Spleen (tissue), 11 donors: ENCODE measurements around the gene C10orf67. TPM values are rescaled to one million over a fixed set of nuclear protein-coding genes. Genes with fewer than 3 reads are reported as not detected.

ENCODE experiments used
- DNase-seq: peaks from one replicate; pipeline ENCODE4 v3.0.0-alpha.2; 2020
- H3K27ac ChIP-seq, 8 donors: fragments of 200-600 bp; sonication (generic) in 7 of 8; 1 replicate in 4 of 8; 2 replicates in 4 of 8; pipeline versions ENCODE4 v1.5.0 to v1.8.0; 2016 to 2021; ENCODE audit warnings: inconsistent platforms in 4 of 8, mild to moderate bottlenecking in 4 of 8, moderate library complexity in 1 of 8
- H3K27me3 ChIP-seq, 7 donors: fragments of 200-600 bp; sonication (generic) in 6 of 7; replicated peaks in 1 of 7; 1 replicate in 4 of 7; 2 replicates in 3 of 7; pipeline versions ENCODE4 v1.5.0 to v1.8.0; 2016 to 2021; ENCODE audit warnings: inconsistent platforms in 3 of 7, mild to moderate bottlenecking in 1 of 7
- H3K36me3 ChIP-seq, 6 donors: fragments of 200-600 bp; sonication (generic) in 5 of 6; 1 replicate in 4 of 6; 2 replicates in 2 of 6; pipeline versions ENCODE4 v1.5.0 to v1.8.0; 2016 to 2021; ENCODE audit warnings: inconsistent platforms in 2 of 6
- H3K4me1 ChIP-seq, 6 donors: fragments of 200-600 bp; sonication (generic) in 5 of 6; 1 replicate in 3 of 6; 2 replicates in 3 of 6; pipeline versions ENCODE4 v1.5.0 to v1.8.0; 2016 to 2021; ENCODE audit warnings: inconsistent platforms in 3 of 6
- H3K4me3 ChIP-seq, 8 donors: fragments of 200-600 bp; sonication (generic) in 7 of 8; 1 replicate in 4 of 8; 2 replicates in 4 of 8; pipeline versions ENCODE4 v1.5.0 to v1.8.0; 2016 to 2021; ENCODE audit warnings: inconsistent platforms in 4 of 8, mild to moderate bottlenecking in 4 of 8, moderate library complexity in 2 of 8
- H3K9me3 ChIP-seq, 8 donors: fragments of 200-600 bp; sonication (generic) in 7 of 8; 1 replicate in 4 of 8; 2 replicates in 4 of 8; pipeline versions ENCODE4 v1.5.0 to v1.8.0; 2016 to 2021; ENCODE audit warnings: inconsistent platforms in 4 of 8
- POLR2A ChIP-seq, 3 donors: fragments of 450-650 bp; IDR thresholded peaks; one replicate each; pipeline ENCODE4 v1.5.1; 2017; ENCODE audit warnings: antibody characterized with exemption in 3 of 3, mild to moderate bottlenecking in 1 of 3
- POLR2AphosphoS5 ChIP-seq, 3 donors: sonication (generic); formaldehyde crosslinking; IDR thresholded peaks; one replicate each; pipeline ENCODE4 v1.5.1; 2017; ENCODE audit warnings: antibody characterized with exemption in 3 of 3
- WGBS, 5 donors: extraction: QIAGEN DNeasy Blood & Tissue Kit in 3 of 5; methylation state at CpG; one replicate each; pipeline versions ENCODE4 v1.1.5 to v1.1.7; 2013 to 2018; 5-methylcytosine and 5-hydroxymethylcytosine counted together
- intact Hi-C: fragments of 100-400 bp; cut with DNase I; formaldehyde crosslinking; loops from one replicate; pipeline ENCODE4 v1.15.0; 2023; ENCODE audit warnings: low total_unique reads
- polyA plus RNA-seq, 3 donors: library from polyadenylated mRNA; stranded (reverse); fragments of 200-250 nt; gene quantifications; one replicate each; pipeline ENCODE4 v1.2.1, GENCODE V29; 2013
- total RNA-seq, 7 donors: library from RNA; depleted of rRNA in 3 of 7; stranded (reverse); fragments of >200 nt in 3 of 7; fragmentation: NEBNext Ultra II Directional in 4 of 7; extraction: Animal tissue kit (Norgen Biotek cat#: 25700) in 4 of 7; gene quantifications; one replicate each; pipeline versions ENCODE4 v1.1.0 to v1.2.1, GENCODE V29; 2016 to 2021
- TF ChIP-seq, protein P1 (sequence below), 11 experiments: fragments of 200-600 bp in 7 of 11; fragments of 450-650 bp in 4 of 11; sonication (generic) in 4 of 11; IDR thresholded peaks in 8 of 11; conservative IDR thresholded peaks in 3 of 11; 1 replicate in 7 of 11; 2 replicates in 4 of 11; pipeline versions ENCODE4 v1.4.0 to v1.8.0; 2016 to 2021; ENCODE audit warnings: antibody characterized with exemption in 11 of 11, inconsistent platforms in 4 of 11, mild to moderate bottlenecking in 1 of 11
- donor health status: healthy with polysubstance abuse.
- donor health status: DM: no; HTN: no; CAD: no; lungs with moderate emphysema.
- donor health status: DM: no; HTN: no; CAD: no.
- donor health status: Bipolar disorder and iron deficiency.
- donor health status: healthy.
- donor health status: DM: no; HTN: no; CAD: no.
- donor health status: DM: yes; HTN: yes; CAD: no.

The C10orf67 gene
- total and polyA plus RNA-seq, 10 donors: 0.02 to 0.32 (median 0.21) TPM; not detected in 4

DNA sequence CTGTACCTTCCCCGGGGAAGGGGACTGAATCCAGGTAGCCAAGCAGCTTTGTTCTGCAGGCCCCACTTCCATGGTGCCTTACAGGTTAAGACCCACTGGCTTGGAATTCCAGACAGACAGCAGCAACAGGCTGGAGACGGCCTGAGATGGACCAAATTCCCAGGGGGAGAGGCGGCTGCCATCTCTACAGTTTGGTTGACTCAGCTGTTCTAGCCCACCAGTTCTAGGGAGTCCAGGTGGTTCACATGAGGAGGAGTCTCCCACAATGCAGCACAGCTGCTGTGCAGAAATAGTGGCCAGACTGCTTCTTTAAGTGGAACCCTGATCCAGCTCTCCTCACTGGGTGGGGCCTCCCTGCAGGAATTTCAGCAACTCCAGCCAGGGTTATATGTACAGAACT is 74.1 kb downstream of the C10orf67 start:
- TF ChIP-seq POLR2A (IDR thresholded peaks at IDR 0.05) (no peak), POLR2AphosphoS5 (IDR thresholded peaks at IDR 0.05) (no peak)
- TF ChIP-seq, protein P1, sequence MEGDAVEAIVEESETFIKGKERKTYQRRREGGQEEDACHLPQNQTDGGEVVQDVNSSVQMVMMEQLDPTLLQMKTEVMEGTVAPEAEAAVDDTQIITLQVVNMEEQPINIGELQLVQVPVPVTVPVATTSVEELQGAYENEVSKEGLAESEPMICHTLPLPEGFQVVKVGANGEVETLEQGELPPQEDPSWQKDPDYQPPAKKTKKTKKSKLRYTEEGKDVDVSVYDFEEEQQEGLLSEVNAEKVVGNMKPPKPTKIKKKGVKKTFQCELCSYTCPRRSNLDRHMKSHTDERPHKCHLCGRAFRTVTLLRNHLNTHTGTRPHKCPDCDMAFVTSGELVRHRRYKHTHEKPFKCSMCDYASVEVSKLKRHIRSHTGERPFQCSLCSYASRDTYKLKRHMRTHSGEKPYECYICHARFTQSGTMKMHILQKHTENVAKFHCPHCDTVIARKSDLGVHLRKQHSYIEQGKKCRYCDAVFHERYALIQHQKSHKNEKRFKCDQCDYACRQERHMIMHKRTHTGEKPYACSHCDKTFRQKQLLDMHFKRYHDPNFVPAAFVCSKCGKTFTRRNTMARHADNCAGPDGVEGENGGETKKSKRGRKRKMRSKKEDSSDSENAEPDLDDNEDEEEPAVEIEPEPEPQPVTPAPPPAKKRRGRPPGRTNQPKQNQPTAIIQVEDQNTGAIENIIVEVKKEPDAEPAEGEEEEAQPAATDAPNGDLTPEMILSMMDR (IDR thresholded peaks at IDR 0.05 in 8 of 11, conservative IDR thresholded peaks at IDR 0.05 in 3 of 11): no peak
- WGBS, 5 donors: 58 to 100% (median 77%) methylated on average over 2 to 3 of the region's 3 CpGs
- DNase-seq: no peak
- Histone ChIP-seq H3K9me3 (peaks cover 0 to 57% (median 52%) of the 10 kb centered on the region in 8 donors), H3K4me1 (no peaks in the 10 kb centered on the region), H3K27ac (no peak overlapping the region), H3K36me3 (no peaks in the 10 kb centered on the region), H3K27me3 (no peaks in the 10 kb centered on the region), H3K4me3 (no peak overlapping the region)
- intact Hi-C loops: no loop called here

DNA sequence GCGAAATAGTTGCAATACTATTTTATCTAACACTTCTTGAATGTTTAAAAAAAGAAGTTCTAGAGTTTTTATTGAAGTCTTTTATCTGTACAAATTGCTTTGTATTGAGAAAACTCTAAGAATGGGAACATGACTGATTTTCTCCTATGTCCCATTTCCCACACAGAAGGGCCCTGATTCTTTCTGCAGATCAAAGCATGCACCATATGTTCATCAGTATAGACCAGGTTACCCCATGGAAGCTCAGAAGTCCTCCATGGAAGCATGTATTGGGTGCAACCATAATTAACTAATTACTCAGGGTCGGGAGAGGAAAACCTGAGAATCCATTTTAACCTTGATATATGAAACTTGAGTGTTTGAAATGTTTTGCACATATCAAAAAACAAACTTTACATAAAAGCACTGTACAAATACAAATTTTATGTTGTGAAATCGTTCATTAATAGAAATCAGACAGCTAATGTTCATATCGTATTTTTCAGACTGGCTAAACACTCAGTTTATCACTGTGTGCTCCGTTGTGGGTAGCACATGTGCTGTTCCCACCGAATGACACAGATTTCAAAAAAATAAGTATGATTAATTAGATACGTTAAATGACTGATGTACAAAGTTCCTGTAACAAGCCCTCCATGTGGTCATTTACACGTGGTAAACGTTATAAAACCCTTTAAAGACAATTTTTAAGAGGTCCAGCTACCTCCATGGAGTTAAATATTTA is 81.0 kb downstream of the C10orf67 start:
- Histone ChIP-seq H3K27me3 (peaks cover 0 to 14% (median 0%) of the 10 kb centered on the region in 7 donors), H3K4me3 (no peak overlapping the region), H3K9me3 (peaks cover 0 to 3% (median 0%) of the 10 kb centered on the region in 8 donors), H3K27ac (no peak overlapping the region), H3K36me3 (no peaks in the 10 kb centered on the region), H3K4me1 (no peaks in the 10 kb centered on the region)
- DNase-seq: no peak
- no peak for TF ChIP-seq POLR2AphosphoS5 (IDR thresholded peaks at IDR 0.05)
- no peak for TF ChIP-seq POLR2A (IDR thresholded peaks at IDR 0.05)
- TF ChIP-seq, protein P1 (IDR thresholded peaks at IDR 0.05 in 8 of 11, conservative IDR thresholded peaks at IDR 0.05 in 3 of 11): no peak
- WGBS, 5 donors: 60 to 66% (median 64%) methylated on average over 9 of the region's 9 CpGs
- intact Hi-C loops: no loop called here

DNA sequence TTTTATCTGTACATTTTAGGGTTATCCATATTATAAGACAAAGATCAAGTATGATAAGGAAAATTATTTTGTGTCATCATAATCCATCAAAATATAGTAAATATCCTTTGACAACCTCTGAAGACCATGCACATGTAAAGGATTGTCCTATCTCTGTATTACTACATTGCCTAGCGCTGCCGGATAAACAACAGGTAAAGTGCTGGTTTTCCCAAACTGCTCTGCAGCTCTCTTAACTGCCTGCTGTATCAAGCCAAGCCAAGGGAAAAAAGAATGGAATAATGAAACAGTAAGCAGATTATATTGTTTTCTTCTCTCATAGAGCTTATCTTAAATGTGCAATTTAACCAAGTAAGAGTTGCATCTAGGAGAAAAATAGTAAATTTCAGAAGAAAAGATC is 81.7 kb downstream of the C10orf67 start:
- no peaks in the 10 kb centered on the region for H3K36me3 ChIP-seq
- no peaks in the 10 kb centered on the region for H3K9me3 ChIP-seq
- no peak overlapping the region for H3K27ac ChIP-seq
- no peak for DNase-seq
- no peaks in the 10 kb centered on the region for H3K4me1 ChIP-seq
- 92 to 98% (median 96%) methylated on average over 2 of the region's 2 CpGs for WGBS, 5 donors
- H3K4me3 ChIP-seq: no peak overlapping the region
- TF ChIP-seq, protein P1 (IDR thresholded peaks at IDR 0.05 in 8 of 11, conservative IDR thresholded peaks at IDR 0.05 in 3 of 11): no peak
- TF ChIP-seq POLR2A (IDR thresholded peaks at IDR 0.05) (no peak), POLR2AphosphoS5 (IDR thresholded peaks at IDR 0.05) (no peak)
- peaks cover 0 to 17% (median 0%) of the 10 kb centered on the region in 7 donors for H3K27me3 ChIP-seq
- intact Hi-C loops: no loop called here

DNA sequence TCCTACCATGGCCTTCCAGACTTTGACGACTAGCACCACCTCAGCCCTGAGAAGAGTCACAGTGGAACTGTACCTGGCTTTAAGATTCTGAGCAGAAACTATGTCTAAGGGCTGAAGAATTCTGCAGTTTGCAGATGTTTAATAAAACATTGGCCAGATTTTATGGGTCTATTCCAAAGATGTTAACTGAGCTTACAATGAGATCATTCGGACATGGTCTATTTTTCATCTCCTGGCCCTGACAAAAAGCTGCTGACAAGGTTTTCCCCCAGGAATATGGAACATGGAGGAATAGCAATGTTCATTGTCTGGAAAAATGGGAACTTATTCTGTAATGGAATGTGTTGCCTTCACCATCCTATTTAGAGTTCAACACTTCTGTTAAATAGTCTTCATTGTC is 86.1 kb downstream of the C10orf67 start:
- 87 to 95% (median 90%) methylated on average over 2 of the region's 2 CpGs for WGBS, 5 donors
- no peaks in the 10 kb centered on the region for H3K4me1 ChIP-seq
- DNase-seq: no peak
- no peak overlapping the region for H3K27ac ChIP-seq
- no peaks in the 10 kb centered on the region for H3K36me3 ChIP-seq
- no peaks in the 10 kb centered on the region for H3K9me3 ChIP-seq
- TF ChIP-seq POLR2A (IDR thresholded peaks at IDR 0.05) (no peak), POLR2AphosphoS5 (IDR thresholded peaks at IDR 0.05) (no peak)
- TF ChIP-seq, protein P1 (IDR thresholded peaks at IDR 0.05 in 8 of 11, conservative IDR thresholded peaks at IDR 0.05 in 3 of 11): no peak
- H3K4me3 ChIP-seq: no peak overlapping the region
- peaks cover 0 to 18% (median 0%) of the 10 kb centered on the region in 7 donors for H3K27me3 ChIP-seq
- intact Hi-C loops: no loop called here
